Measurements from ENCODE around the gene RPS6KA3. TPM values are rescaled to one million over a fixed set of nuclear protein-coding genes. Genes with fewer than 3 reads are reported as not detected.

Gene RPS6KA3
- total RNA-seq, 1 donor from 2014 or later, result 50.9 TPM

- Mint-ChIP-seq H3K27ac (ENCODE audit: unreplicated experiment) (no peak overlapping the region), H3K4me3 (ENCODE audit: unreplicated experiment) (no peak overlapping the region), H3K9me3 (ENCODE audit: unreplicated experiment) (no peaks in the 10 kb centered on the region), H3K27me3 (ENCODE audit: unreplicated experiment) (no peaks in the 10 kb centered on the region), H3K36me3 (ENCODE audit: low read depth, unreplicated experiment) (no peaks in the 10 kb centered on the region), H3K4me1 (ENCODE audit: unreplicated experiment) (peaks cover 11% of the 10 kb centered on the region)
- TF ChIP-seq, protein P1, sequence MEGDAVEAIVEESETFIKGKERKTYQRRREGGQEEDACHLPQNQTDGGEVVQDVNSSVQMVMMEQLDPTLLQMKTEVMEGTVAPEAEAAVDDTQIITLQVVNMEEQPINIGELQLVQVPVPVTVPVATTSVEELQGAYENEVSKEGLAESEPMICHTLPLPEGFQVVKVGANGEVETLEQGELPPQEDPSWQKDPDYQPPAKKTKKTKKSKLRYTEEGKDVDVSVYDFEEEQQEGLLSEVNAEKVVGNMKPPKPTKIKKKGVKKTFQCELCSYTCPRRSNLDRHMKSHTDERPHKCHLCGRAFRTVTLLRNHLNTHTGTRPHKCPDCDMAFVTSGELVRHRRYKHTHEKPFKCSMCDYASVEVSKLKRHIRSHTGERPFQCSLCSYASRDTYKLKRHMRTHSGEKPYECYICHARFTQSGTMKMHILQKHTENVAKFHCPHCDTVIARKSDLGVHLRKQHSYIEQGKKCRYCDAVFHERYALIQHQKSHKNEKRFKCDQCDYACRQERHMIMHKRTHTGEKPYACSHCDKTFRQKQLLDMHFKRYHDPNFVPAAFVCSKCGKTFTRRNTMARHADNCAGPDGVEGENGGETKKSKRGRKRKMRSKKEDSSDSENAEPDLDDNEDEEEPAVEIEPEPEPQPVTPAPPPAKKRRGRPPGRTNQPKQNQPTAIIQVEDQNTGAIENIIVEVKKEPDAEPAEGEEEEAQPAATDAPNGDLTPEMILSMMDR (IDR thresholded peaks at IDR 0.05; ENCODE audit: unreplicated experiment), result no peak
- no peak for DNase-seq (ENCODE audit: low spot score)
Measured at GRCh38 chrX:20285511-20285910, 18.8 kb upstream of the RPS6KA3 start.

- TF ChIP-seq, protein P1 (IDR thresholded peaks at IDR 0.05; ENCODE audit: unreplicated experiment), result no peak
- Mint-ChIP-seq H3K36me3 (ENCODE audit: low read depth, unreplicated experiment) (no peaks in the 10 kb centered on the region), H3K9me3 (ENCODE audit: unreplicated experiment) (no peaks in the 10 kb centered on the region), H3K27me3 (ENCODE audit: unreplicated experiment) (no peaks in the 10 kb centered on the region), H3K4me3 (ENCODE audit: unreplicated experiment) (no peak overlapping the region), H3K4me1 (ENCODE audit: unreplicated experiment) (peaks cover 11% of the 10 kb centered on the region), H3K27ac (ENCODE audit: unreplicated experiment) (no peak overlapping the region)
- DNase-seq (ENCODE audit: low spot score), result no peak
Measured at GRCh38 chrX:20284992-20285391, 18.3 kb upstream of the RPS6KA3 start.

- peaks cover 11% of the 10 kb centered on the region for H3K4me1 Mint-ChIP-seq (ENCODE audit: unreplicated experiment)
Measured at GRCh38 chrX:20284444-20284843, 17.7 kb upstream of the RPS6KA3 start.

DNA sequence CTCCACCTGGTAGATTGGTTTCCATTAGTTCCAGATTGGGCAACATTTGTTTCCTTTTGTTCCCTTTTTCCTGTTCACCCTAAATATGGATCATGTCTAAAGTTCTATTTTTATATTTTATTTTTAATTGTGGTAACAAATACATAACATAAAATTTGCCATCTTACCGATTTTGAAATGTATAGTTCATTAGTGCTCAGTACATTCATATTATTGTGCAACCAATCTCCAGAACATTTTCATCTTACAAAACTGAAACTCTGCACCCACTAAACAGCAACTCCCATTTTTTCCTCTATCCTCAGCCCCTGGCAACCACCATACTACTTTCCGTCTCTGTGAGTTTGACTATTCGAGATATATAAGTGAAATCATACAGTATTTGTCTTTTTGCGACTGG, 14.2 kb upstream of the RPS6KA3 start:
- no peak overlapping the region for H3K4me3 Mint-ChIP-seq (ENCODE audit: unreplicated experiment)
- H3K27ac Mint-ChIP-seq (ENCODE audit: unreplicated experiment), result no peak overlapping the region
- TF ChIP-seq, protein P1 (IDR thresholded peaks at IDR 0.05; ENCODE audit: unreplicated experiment), result no peak
- no peaks in the 10 kb centered on the region for H3K9me3 Mint-ChIP-seq (ENCODE audit: unreplicated experiment)
- no peaks in the 10 kb centered on the region for H3K36me3 Mint-ChIP-seq (ENCODE audit: low read depth, unreplicated experiment)
- no peak for DNase-seq (ENCODE audit: low spot score)
- H3K27me3 Mint-ChIP-seq (ENCODE audit: unreplicated experiment), result no peaks in the 10 kb centered on the region
- peaks cover 11% of the 10 kb centered on the region for H3K4me1 Mint-ChIP-seq (ENCODE audit: unreplicated experiment)

More at GRCh38 chrX:20284444-20284843, 17.7 kb upstream of the RPS6KA3 start:
- H3K36me3 Mint-ChIP-seq (ENCODE audit: low read depth, unreplicated experiment), result no peaks in the 10 kb centered on the region
- H3K27ac Mint-ChIP-seq (ENCODE audit: unreplicated experiment), result no peak overlapping the region
- no peak overlapping the region for H3K4me3 Mint-ChIP-seq (ENCODE audit: unreplicated experiment)
- no peaks in the 10 kb centered on the region for H3K9me3 Mint-ChIP-seq (ENCODE audit: unreplicated experiment)
- H3K27me3 Mint-ChIP-seq (ENCODE audit: unreplicated experiment), result no peaks in the 10 kb centered on the region
- TF ChIP-seq, protein P1 (IDR thresholded peaks at IDR 0.05; ENCODE audit: unreplicated experiment), result no peak
- no peak for DNase-seq (ENCODE audit: low spot score)

DNA sequence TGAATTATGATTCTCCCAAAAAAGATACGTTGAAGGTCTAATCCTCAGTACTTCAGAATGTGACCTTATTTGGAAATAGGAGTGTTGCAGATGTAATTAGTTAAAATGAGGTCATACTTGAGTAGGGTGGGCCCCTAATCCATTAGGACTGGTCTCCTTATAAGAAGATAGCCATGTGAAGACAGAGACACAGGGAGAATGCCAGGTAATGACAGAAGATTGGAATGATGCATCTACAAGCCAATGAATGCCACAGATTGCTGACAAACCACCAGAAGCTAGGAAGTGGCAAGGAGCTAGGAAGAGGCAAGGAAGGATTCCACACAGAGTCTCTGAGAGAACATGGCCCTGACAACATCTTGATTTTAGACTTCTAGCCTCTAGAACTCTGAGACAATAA, 7.4 kb upstream of the RPS6KA3 start:
- Mint-ChIP-seq H3K4me1 (ENCODE audit: unreplicated experiment) (no peaks in the 10 kb centered on the region), H3K9me3 (ENCODE audit: unreplicated experiment) (no peaks in the 10 kb centered on the region), H3K27ac (ENCODE audit: unreplicated experiment) (no peak overlapping the region), H3K4me3 (ENCODE audit: unreplicated experiment) (no peak overlapping the region), H3K36me3 (ENCODE audit: low read depth, unreplicated experiment) (no peaks in the 10 kb centered on the region), H3K27me3 (ENCODE audit: unreplicated experiment) (no peaks in the 10 kb centered on the region)
- no peak for DNase-seq (ENCODE audit: low spot score)
- TF ChIP-seq, protein P1 (IDR thresholded peaks at IDR 0.05; ENCODE audit: unreplicated experiment), result no peak
